Prostate gland (tissue), 2 donors: ENCODE results near the gene UBE2L3. TPM values are rescaled to one million over a fixed set of nuclear protein-coding genes. Genes with fewer than 3 reads are reported as not detected.

ENCODE experiments used
- DNase-seq: peaks from one replicate; pipeline ENCODE4 v3.0.0-alpha.2; 2019; ENCODE audit warnings: low spot score
- H3K27ac ChIP-seq, 2 donors: fragments of 200-600 bp; sonication (generic); 2 replicates each; pipeline ENCODE4 v1.5.1; 2017 to 2019
- H3K27me3 ChIP-seq: fragments of 200-600 bp; sonication (generic); replicated peaks from 2 replicates; pipeline ENCODE4 v1.5.1; 2019; ENCODE audit not compliant: insufficient read depth
- H3K36me3 ChIP-seq, 2 donors: fragments of 200-600 bp; sonication (generic); 1 replicate in 1 of 2; 2 replicates in 1 of 2; pipeline versions ENCODE4 v1.5.1 to v1.8.1; 2017 to 2019
- H3K4me1 ChIP-seq: fragments of 200-600 bp; sonication (generic); replicated peaks from 2 replicates; pipeline ENCODE4 v1.5.1; 2019
- H3K4me3 ChIP-seq, 2 donors: fragments of 200-600 bp; sonication (generic); 2 replicates each; pipeline ENCODE4 v1.5.1; 2017 to 2019
- H3K9me3 ChIP-seq: fragments of 200-600 bp; sonication (generic); 2 replicates; pipeline ENCODE4 v1.5.1; 2017
- CTCF ChIP-seq, 4 experiments: fragments of 200-600 bp in 2 of 4; fragments of 450-650 bp in 2 of 4; sonication (generic) in 2 of 4; IDR thresholded peaks; 1 replicate in 3 of 4; 2 replicates in 1 of 4; pipeline ENCODE4 v1.5.1; 2016 to 2019; ENCODE audit warnings: antibody characterized with exemption in 4 of 4, mild to moderate bottlenecking in 2 of 4, moderate library complexity in 2 of 4
- POLR2A ChIP-seq: fragments of 450-650 bp; IDR thresholded peaks from one replicate; pipeline ENCODE4 v1.6.1; 2016; ENCODE audit warnings: antibody characterized with exemption, mild to moderate bottlenecking
- POLR2AphosphoS5 ChIP-seq: sonication (generic); formaldehyde crosslinking; IDR thresholded peaks from one replicate; pipeline ENCODE4 v1.6.1; 2017; ENCODE audit warnings: antibody characterized with exemption
- WGBS: methylation state at CpG from one replicate; pipeline ENCODE4 v1.1.5; 2018; 5-methylcytosine and 5-hydroxymethylcytosine counted together
- intact Hi-C: fragments of 100-400 bp; cut with DNase I; formaldehyde crosslinking; loops from one replicate; pipeline ENCODE4 v1.14.2; 2022
- total RNA-seq, 2 donors: library from RNA; depleted of rRNA; stranded (reverse); fragments of >200 nt; gene quantifications; one replicate each; pipeline ENCODE4 v1.1.0, GENCODE V29; 2016

UBE2L3 gene
- total RNA-seq, 2 donors from 2014 or later, result 61.7 to 78.1 TPM

- H3K36me3 ChIP-seq, result no peaks in the 10 kb centered on the region
- H3K4me3 ChIP-seq, result peak overlapping the region; percentile 28 to 31
- H3K27me3 ChIP-seq, result no peaks in the 10 kb centered on the region
- DNase-seq, result peak; percentile 87
- WGBS, result under 1% methylated on average over 44 of the region's 44 CpGs
- intact Hi-C loops, result no loop called here
- TF ChIP-seq CTCF (IDR thresholded peaks at IDR 0.05) (no peak), POLR2A (no peak), POLR2AphosphoS5 (peak; percentile 79)
- peaks cover 3% of the 10 kb centered on the region for H3K4me1 ChIP-seq
- H3K9me3 ChIP-seq, result no peaks in the 10 kb centered on the region
- no peak overlapping the region for H3K27ac ChIP-seq
Measured at GRCh38 chr22:21652010-21652546, 84.6 kb downstream of the UBE2L3 start.

GRCh38 chr22:21652547-21653545 is 85.3 kb downstream of the UBE2L3 start:
- H3K4me1 ChIP-seq, result peaks cover 3% of the 10 kb centered on the region
- H3K4me3 ChIP-seq, result peak overlapping the region; percentile 28 to 31
- H3K36me3 ChIP-seq, result no peaks in the 10 kb centered on the region
- no peak overlapping the region for H3K27ac ChIP-seq
- no peaks in the 10 kb centered on the region for H3K9me3 ChIP-seq
- no peaks in the 10 kb centered on the region for H3K27me3 ChIP-seq
- TF ChIP-seq POLR2A (no peak), CTCF (IDR thresholded peaks at IDR 0.05) (no peak), POLR2AphosphoS5 (no peak)
- WGBS, result 18% methylated on average over 39 of the region's 40 CpGs
- intact Hi-C loops, result no loop called here
- DNase-seq, result no peak

GRCh38 chr22:21657020-21657359 is 89.5 kb downstream of the UBE2L3 start:
- TF ChIP-seq POLR2A, result no peak
- TF ChIP-seq POLR2AphosphoS5, result no peak
- TF ChIP-seq CTCF (IDR thresholded peaks at IDR 0.05), result no peak
- Histone ChIP-seq H3K4me3 (peak overlapping the region; percentile 24 to 41), H3K27ac (no peak overlapping the region), H3K4me1 (no peaks in the 10 kb centered on the region), H3K9me3 (no peaks in the 10 kb centered on the region), H3K36me3 (no peaks in the 10 kb centered on the region), H3K27me3 (no peaks in the 10 kb centered on the region)
- intact Hi-C loops, result no loop called here
- no peak for DNase-seq
- WGBS, result 30% methylated on average over 17 of the region's 17 CpGs

- WGBS, result 3% methylated on average over 56 of the region's 79 CpGs
- H3K36me3 ChIP-seq, result no peaks in the 10 kb centered on the region
- H3K9me3 ChIP-seq, result no peaks in the 10 kb centered on the region
- H3K27me3 ChIP-seq, result no peaks in the 10 kb centered on the region
- peak; percentile 49 for DNase-seq
- no peak overlapping the region for H3K27ac ChIP-seq
- intact Hi-C loops, result no loop called here
- peak overlapping the region; percentile 24 to 41 for H3K4me3 ChIP-seq
- H3K4me1 ChIP-seq, result no peaks in the 10 kb centered on the region
- TF ChIP-seq POLR2A (peak; percentile 16), CTCF (IDR thresholded peaks at IDR 0.05) (peak in 1 of 4 experiments; percentile 26), POLR2AphosphoS5 (no peak)
Measured at GRCh38 chr22:21657360-21658032, 90.0 kb downstream of the UBE2L3 start.
